Measurements from ENCODE around the gene ANKMY1. TPM values are rescaled to one million over a fixed set of nuclear protein-coding genes. Genes with fewer than 3 reads are reported as not detected.

Gene ANKMY1
- total RNA-seq, 6 experiments from 2014 or later, result 6.6 to 11.0 (median 9.0) TPM

- H3K4me1 ChIP-seq, result peaks cover 0 to 28% (median 8%) of the 10 kb centered on the region in 4 donors
- peak; percentile 92 to 94 (median 94) for ATAC-seq
- H3K27ac ChIP-seq, result peak within 1 kb of the TSS; percentile 93 to 97 (median 96)
These were observed 28.6 kb upstream of the ANKMY1 start, which contains the start of gene CAPN10 for GRCh38 chr2:240586198-240586918. Gene CAPN10, plus strand, starts transcription at chr2:240586734. Its CDS starts 178 bp downstream, at chr2:240586912.

DNA sequence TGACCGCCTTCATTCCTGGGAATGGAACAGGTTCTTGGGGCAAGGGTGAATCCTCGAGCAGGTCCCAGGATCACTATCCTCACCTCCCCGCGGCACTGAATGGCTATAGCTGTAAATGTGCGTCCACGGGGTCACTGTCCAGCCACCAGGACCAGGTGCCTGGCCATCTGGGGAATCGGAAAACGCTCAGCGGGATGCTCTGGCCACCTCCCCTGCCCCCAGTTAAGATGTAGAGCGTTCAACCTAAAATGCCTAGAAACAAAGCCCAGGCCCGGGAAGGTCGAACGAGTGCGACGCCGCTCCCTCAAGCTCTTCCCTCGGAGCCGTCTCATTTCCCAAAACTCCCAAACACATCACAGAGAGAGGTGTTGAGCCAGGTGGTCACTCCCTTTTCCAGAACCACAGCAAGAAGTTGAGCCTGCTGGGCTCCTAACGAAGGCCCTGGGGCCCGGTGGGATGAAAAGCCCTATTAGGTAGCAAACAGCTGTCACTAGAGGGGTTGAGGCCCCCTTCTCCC is 28.0 kb upstream of the ANKMY1 start:
- Histone ChIP-seq H3K36me3 (peaks cover 0 to under 1% (median 0%) of the 10 kb centered on the region in 4 donors), H3K27me3 (no peaks in the 10 kb centered on the region), H3K4me3 (peak overlapping the region; percentile 94 to 99 (median 97)), H3K27ac (peak overlapping the region; percentile 93 to 97 (median 96)), H3K4me1 (peaks cover 0 to 30% (median 11%) of the 10 kb centered on the region in 4 donors), H3K9me3 (no peaks in the 10 kb centered on the region)
- no peak for ATAC-seq
- TF ChIP-seq, protein P1, sequence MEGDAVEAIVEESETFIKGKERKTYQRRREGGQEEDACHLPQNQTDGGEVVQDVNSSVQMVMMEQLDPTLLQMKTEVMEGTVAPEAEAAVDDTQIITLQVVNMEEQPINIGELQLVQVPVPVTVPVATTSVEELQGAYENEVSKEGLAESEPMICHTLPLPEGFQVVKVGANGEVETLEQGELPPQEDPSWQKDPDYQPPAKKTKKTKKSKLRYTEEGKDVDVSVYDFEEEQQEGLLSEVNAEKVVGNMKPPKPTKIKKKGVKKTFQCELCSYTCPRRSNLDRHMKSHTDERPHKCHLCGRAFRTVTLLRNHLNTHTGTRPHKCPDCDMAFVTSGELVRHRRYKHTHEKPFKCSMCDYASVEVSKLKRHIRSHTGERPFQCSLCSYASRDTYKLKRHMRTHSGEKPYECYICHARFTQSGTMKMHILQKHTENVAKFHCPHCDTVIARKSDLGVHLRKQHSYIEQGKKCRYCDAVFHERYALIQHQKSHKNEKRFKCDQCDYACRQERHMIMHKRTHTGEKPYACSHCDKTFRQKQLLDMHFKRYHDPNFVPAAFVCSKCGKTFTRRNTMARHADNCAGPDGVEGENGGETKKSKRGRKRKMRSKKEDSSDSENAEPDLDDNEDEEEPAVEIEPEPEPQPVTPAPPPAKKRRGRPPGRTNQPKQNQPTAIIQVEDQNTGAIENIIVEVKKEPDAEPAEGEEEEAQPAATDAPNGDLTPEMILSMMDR (IDR thresholded peaks at IDR 0.05), result no peak
- no peak for TF ChIP-seq POLR2A (IDR thresholded peaks at IDR 0.05)
- 1% methylated on average over 14 of the region's 20 CpGs for WGBS (ENCODE audit: insufficient coverage, low coverage, low lambda C conversion rate, missing lambda C conversion rate)
- intact Hi-C loops (cut with DNase I), result no loop called here
- peak in 2 of 3 donors; percentile 21 to 48 for DNase-seq

More at GRCh38 chr2:240586198-240586918, 28.6 kb upstream of the ANKMY1 start, which contains the start of gene CAPN10:
- peak; percentile 71 for TF ChIP-seq POLR2A (IDR thresholded peaks at IDR 0.05)
- TF ChIP-seq, protein P1 (IDR thresholded peaks at IDR 0.05), result no peak
- WGBS (ENCODE audit: insufficient coverage, low coverage, low lambda C conversion rate, missing lambda C conversion rate), result 0% methylated on average over 16 of the region's 88 CpGs
- no peaks in the 10 kb centered on the region for H3K9me3 ChIP-seq
- DNase-seq, result peak; percentile 99
- no peaks in the 10 kb centered on the region for H3K27me3 ChIP-seq
- intact Hi-C loops (cut with DNase I), result no loop called here
- H3K36me3 ChIP-seq, result peaks cover 0 to 5% (median 0%) of the 10 kb centered on the region in 4 donors
- H3K4me3 ChIP-seq, result peak within 1 kb of the TSS; percentile 94 to 99 (median 97)

DNA sequence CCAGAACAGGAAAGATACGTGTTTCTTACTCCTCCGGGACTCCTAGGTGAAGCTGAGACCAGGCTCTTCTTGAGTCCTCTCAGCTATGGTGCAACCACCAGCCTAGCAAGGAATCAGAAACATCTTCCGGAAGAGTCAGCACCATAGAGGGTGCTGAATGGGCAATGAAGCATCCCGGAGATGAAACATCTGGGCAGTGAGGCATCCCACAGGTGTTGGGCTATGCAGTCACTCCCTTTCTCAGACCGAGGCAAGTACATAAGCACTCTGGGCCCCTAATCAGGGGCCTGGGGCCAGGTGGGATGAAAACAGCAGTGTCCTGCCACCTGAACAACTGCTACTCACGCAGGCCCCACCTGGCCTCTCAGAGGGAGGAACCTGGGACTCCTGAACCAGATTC is 27.3 kb upstream of the ANKMY1 start:
- DNase-seq (no peak), ATAC-seq (no peak)
- H3K4me3 ChIP-seq, result peak overlapping the region; percentile 94 to 99 (median 97)
- H3K4me1 ChIP-seq, result peaks cover 0 to 36% (median 14%) of the 10 kb centered on the region in 4 donors
- WGBS (ENCODE audit: insufficient coverage, low coverage, low lambda C conversion rate, missing lambda C conversion rate), result 78% methylated on average over 4 of the region's 6 CpGs
- no peaks in the 10 kb centered on the region for H3K9me3 ChIP-seq
- no peak overlapping the region for H3K27ac ChIP-seq
- H3K27me3 ChIP-seq, result no peaks in the 10 kb centered on the region
- TF ChIP-seq, protein P1 (IDR thresholded peaks at IDR 0.05), result no peak
- no peak for TF ChIP-seq POLR2A (IDR thresholded peaks at IDR 0.05)
- no peaks in the 10 kb centered on the region for H3K36me3 ChIP-seq
- intact Hi-C loops (cut with DNase I), result no loop called here

GRCh38 chr2:240584486-240585031 is 26.8 kb upstream of the ANKMY1 start:
- TF ChIP-seq, protein P1 (IDR thresholded peaks at IDR 0.05), result no peak
- no peak for TF ChIP-seq POLR2A (IDR thresholded peaks at IDR 0.05)
- Histone ChIP-seq H3K9me3 (no peaks in the 10 kb centered on the region), H3K27ac (no peak overlapping the region), H3K4me3 (no peak overlapping the region), H3K27me3 (no peaks in the 10 kb centered on the region), H3K36me3 (no peaks in the 10 kb centered on the region), H3K4me1 (peaks cover 0 to 35% (median 17%) of the 10 kb centered on the region in 4 donors)
- DNase-seq (peak in 2 of 3 donors; percentile 14 to 15), ATAC-seq (no peak)
- intact Hi-C loops (cut with DNase I), result no loop called here
- WGBS (ENCODE audit: insufficient coverage, low coverage, low lambda C conversion rate, missing lambda C conversion rate), result 80% methylated on average over 1 of the region's 4 CpGs
